HG03460 (cell line): ENCODE data around the gene SLC25A26.
"Not testable (repeated sequence)": the region's sequence is repeated elsewhere in the genome, so short reads cannot be mapped to it uniquely, and the experiment has no call there.

ENCODE experiments used
- ATAC-seq: cut with Tn5 transposase; IDR thresholded peaks from one replicate; pipeline ENCODE4 v1.9.1; 2021; ENCODE audit not compliant: unreplicated experiment

SLC25A26 gene

DNA sequence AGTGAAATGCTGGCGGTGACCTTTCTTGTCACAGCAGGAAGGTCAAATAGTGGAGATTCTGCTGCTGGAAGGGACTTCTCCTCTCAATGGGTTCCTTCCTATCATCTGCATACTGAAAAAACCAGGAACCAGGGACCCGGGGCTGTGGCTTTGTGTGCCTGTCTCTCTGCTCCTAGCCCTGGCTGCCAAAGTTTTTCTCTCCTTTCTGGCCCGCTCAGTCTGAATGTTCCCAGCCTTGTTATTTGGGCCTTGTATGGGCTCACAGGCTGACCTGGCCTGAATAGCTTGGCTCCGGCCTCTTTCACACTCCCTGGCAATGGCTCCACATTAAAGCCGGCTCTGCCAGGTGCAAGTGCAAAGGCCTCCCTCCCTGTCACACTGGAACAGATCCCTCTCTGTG, 185.4 kb downstream of the SLC25A26 start:
- no peak for ATAC-seq

- no peak for ATAC-seq
These were observed 186.2 kb downstream of the SLC25A26 start for GRCh38 chr3:66406831-66407610.

DNA sequence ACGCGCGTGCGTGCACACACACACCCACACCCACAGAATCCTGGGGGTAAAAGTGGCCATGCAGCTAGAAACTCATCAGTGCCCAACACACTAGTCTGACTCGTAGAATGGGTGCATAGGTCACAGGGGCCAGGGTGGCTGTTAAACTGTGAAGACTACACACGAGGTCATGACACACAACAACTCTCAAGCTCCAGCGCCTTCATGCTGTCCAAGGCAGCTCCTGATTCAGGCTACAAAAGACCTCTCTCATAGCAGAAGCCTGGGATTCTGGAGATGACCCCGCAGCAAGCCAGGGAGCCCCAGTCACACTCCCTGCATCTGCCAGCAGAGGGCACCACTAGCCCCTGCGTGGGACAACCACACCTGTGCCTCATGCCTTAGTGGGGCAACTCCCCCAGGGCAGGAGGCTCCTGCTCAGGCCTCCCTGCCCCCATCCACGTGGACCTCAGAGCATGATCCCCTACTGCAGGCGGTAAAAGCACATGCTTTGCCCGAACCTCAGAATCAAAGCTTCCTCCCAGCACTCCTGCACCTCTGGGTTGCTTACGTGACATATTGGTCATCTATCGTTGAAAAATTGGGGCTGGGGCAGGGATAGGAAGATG, 186.9 kb downstream of the SLC25A26 start:
- ATAC-seq, result no peak

DNA sequence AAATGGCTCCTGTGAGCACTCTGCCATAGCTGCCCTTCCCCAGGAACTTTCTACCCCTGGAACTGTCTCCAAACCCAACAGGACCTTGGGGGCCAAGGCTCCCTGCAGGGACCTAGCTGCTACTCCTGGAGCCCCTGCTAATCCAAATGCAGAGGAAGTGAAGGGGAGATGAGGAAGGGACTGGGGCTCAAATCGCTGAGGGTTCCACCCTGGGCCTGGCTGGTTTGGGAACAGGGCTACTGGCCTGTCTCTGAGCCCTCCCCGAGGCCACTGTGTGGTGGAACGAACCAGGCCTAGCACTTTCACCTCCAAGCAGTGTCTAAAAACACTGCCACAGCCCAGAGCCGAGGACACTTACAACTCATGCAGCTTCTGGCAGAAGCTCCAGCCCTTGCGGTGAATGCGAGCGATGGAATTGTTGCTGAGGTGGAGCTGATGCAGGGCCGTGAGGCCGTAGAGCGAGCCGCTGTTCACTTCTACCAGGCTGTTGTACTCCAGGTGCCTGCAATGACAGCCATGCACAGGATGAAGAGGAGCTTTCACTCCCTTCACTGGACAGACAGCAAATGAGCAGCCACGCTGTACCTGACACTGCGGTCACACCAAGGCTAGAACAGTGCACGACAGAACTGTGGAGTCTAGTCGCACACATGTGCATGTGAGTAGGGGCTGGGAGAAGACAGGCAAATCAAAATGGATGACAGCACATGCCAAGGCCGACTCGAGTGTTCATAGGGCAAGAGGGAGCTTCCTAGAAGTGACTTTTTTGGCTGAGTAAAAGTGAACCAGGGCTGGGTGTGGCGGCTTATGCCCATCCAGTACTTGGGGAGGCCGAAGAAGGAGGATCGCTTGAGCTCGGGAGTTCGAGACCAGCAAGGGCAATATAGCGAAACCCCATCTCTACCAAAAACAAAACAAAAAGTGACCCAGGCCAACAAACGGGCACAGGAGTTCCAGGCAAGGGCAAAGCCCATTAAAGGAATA, 189.3 kb downstream of the SLC25A26 start:
- ATAC-seq, result no peak

DNA sequence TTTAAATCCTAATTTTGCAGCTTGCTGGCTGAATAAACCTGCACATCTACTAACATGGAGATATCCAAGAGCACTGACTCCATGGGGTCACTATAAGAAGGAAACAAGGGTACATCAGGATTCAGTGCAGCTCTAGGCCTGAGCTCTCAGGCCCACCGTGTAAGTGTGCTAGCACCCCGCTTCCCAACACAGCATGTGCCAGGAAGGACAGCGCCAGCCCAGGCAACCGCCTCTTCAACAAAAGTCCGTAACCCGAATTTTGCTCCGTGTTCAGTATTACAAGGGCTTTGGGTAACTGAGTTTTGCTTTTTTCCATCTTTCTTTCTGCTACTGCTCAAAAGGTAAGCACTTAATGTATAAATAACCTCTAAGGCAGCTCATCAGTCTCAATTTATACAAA, 190.2 kb downstream of the SLC25A26 start:
- no peak for ATAC-seq

DNA sequence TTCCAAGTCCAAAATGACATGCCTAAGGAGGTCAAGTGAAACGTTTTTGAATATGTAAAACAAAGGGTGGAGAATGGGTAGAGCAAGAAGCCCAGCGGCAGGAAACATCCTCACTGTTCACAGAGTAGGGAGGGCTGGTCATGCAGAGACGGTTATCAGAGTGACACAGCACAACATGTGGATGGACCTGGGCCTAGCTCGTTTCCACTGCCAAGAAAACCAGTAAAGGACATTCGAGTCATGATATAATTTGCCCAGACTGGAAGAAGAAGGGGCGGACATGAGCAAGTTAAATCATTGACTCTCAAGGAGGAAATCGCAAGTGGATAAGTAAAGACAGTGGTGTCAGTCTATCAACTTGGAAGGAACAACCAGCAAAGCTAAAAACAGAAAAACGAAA, 190.7 kb downstream of the SLC25A26 start:
- no peak for ATAC-seq

DNA sequence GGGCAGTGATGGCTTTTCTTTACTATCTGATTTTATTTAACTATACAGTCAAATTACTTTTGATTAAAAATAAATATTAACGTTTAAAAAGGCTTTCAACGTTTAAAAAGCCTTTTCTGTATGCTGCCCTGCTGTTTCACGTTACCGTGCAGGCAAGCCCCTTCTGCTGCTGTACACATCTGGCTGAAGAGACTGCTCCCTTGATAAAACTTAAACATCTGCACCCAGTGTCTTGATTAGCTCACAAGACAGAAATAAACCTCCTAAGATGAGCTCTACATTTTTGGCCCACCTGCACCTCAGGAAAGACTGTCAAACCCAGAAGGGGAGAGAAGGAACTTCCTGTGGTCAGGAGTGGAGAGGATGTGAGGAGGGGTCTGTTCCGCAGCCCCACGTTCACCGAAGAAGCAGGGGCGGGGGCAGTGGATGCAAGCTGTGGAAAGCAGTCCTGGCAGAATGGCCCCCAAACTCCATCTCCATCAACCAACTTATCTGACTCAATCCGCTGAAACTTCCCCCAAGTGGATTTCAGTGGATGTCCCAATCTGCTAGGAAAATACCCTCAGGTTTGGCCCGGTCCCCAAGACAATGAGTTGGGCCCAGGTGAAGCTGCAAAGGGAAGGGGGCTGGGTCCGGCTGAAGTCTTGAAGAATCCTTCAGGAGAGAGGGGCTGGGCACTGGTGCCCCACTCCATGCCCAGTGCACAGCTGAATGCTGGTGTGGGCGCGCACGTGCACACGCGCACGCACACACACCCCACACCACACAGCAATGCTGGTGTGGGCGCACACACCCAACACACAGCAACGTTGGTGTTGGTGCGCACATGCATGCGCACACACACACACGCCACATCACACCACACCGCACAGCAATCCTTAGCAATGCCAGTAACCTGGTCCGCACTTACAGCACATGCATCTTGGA, 191.4 kb downstream of the SLC25A26 start:
- ATAC-seq, result no peak

GRCh38 chr3:66413151-66413751, 192.4 kb downstream of the SLC25A26 start:
- no peak for ATAC-seq

DNA sequence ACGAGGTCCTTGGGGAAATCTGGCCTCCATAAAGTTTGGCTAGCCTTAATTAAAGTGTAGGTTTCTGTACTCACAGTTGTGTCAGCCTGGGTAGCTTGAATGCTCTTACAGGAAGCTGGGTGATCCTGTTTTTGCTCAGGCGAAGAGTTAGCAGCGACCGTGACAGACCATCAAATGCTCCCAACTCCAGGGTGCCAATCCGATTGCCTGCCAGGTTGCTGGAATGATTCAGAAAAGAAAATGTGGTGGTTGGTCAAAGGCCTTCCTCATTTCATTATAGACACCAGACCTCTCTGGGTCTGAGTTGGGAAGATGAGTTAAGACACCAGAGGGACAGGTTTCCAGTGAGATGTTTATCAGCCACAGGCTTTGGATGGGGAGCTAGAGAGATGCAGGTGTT, 194.0 kb downstream of the SLC25A26 start:
- no peak for ATAC-seq

DNA sequence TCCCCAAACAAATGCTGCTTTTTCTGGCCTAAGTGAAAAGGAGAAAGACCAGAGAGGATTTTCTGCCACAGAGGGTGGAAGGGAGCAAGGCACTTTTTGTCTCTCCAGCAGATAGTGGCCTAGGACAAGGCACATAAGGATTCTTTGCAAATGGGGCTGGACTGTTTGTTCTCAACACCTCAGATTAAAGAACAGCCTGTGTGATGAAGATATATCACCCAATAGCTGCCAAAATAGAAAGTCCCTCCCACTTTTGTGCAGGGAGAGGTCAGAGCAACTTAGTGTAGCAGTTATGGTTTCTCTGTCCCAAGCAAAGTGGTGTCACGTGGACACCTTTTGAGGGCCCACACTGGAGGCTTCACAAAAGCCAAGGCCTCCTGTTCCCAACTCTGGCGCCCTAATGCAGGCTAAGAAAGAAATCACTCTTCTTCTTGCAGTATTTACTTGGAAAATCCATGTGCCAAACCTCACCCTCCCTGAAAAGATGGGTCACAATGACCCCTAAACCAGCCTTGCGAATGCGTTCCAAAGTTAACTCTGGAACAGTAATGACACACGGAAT, 195.1 kb downstream of the SLC25A26 start:
- no peak for ATAC-seq

DNA sequence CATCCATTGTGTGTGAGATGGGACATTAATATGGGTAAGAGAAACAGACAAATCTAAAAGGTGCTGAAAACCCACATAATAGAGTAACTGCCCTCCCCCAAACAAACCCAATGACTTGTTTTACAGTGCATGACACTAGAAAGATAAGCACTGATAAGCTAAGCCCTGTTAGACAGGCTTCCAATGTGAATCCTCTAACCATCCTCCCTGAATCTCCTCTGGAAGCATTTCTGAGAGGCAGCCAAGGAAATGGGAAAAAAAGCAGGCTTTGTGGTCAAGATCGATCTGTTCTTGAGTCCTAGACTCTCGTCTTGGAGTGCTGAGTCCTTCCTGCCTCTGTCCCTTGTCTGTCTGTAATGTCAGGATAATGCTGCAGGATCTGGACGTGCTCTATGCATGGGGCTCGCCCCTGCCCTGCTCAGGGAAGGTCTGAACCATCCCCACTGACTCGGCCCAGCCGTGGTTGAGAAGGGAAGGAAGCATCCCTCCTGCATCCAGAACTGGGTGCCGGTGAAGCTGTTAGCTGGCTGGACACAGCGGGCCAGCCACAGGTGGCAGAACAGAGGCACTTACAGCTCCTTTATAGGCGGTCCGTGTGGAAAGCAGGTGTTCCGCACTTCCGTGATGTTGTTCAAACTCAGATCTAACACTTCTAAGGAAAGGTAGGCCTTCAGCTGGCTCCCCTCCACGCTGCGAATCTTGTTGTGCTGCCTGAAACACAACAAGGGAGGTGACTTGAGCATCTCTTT, 195.9 kb downstream of the SLC25A26 start:
- no peak for ATAC-seq

DNA sequence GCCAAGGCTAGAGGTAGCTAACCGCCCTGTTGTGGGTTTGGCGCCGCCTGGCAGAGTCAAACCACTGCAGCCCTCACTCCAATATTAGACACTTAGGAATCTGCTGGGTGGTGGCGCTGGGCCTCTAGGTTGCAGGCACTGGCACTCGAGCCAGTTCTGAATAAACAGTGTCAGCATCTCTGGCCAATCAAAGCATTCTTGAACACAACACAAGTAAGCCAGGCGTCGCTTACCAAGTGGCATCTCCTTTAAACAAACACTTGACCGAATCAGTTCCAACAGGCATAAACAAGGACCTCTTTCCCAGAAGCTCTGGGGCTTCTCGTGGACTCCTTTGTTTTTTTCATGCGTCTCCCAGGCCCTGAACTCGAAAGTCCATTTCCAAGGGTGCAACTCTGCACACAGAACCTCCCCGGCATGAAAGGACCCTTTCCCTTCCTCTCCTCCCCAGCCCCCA, 197.7 kb downstream of the SLC25A26 start:
- ATAC-seq, result no peak

- no peak for ATAC-seq
These were observed 198.2 kb downstream of the SLC25A26 start for GRCh38 chr3:66419036-66419435.

DNA sequence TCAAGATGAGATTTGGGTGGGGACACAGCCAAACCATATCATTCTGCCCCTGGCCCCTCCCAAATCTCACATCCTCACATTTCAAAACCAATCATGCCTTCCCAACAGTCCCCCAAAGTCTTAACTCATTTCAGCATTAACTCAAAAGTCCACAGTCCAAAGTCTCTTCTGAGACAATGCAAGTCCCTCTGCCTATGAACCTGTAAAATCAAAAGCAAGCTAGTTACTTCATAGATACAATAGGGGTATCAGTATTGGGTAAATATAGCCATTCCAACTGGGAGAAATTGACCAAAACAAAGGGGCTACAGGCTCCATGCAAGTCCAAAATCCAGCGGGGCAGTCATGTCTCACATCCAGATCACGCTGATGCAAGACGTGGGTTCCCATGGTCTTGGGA, 200.3 kb downstream of the SLC25A26 start:
- not testable (repeated sequence) for ATAC-seq

GRCh38 chr3:66421893-66422292, 201.1 kb downstream of the SLC25A26 start:
- ATAC-seq, result not testable (repeated sequence)

GRCh38 chr3:66423791-66424190, 203.0 kb downstream of the SLC25A26 start:
- no peak for ATAC-seq

DNA sequence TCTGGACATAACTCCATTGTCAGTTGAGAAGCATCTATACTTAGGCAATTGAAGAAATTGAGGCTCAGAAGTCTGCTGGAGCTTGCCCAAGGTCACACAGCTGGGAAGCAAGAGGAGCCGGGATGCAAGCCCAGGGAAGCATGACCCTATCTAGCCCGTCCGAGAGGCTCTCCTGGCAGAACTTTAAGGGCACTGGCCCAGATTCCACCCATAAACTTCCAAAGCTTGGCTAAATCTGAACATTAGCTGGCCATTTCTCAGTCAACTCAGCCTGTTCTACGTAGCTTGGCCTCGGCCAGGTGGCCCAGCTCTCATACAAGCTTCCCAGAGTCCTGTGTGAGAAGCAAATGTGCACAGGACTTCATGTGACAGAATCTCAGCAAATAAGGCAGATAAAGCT, 204.2 kb downstream of the SLC25A26 start:
- ATAC-seq, result no peak

DNA sequence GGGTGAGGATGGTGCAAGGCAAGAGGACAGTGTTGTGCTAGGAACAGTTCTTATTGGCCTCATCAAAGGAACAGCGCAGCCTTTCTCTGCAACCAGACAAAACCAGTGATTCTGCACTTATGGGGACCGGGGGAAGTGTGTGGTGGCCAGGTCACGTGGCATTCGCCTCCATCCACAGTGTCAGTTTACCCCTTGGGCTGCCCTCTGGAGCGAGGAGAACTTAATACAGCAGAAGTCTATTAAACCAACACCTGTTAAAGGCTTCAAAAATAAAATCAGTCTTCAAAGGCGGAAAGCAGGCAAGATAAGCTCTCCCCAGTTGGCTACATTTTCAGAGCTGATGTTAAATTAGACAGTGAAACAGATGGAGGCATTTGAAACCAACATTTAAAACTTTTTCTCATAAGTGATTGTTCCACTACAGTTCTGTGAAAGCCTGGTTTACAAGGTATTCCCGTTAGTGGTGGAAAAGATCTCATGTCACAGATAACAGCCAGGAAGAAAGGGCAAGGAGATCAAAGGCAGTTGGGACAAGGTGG, 204.8 kb downstream of the SLC25A26 start:
- no peak for ATAC-seq

DNA sequence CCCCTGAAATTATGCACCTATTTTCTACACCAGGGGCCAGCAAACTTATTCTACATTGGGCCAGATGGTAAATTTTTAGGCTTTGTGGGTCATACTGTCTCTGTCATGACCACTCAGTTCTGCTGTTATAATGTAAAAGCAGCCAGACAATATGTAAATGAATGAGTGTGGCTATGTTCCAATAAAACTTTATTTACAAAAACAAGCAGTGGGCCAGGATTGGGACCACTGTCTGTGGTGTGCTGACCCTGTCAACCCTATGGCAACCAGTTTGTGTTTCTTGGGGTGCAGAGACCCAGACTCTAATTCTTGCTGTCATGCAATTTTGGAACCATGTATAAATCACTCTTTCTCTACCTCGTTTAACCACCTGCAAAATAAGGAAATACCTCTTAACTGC, 205.3 kb downstream of the SLC25A26 start:
- no peak for ATAC-seq
